VCaP (cell line): Measurements from ENCODE around the gene RELT.

ENCODE experiments used
- H3K27ac ChIP-seq: fragments of 450-650 bp; 2 replicates; pipeline ENCODE4 v1.5.1; 2017
- TF ChIP-seq, protein P1 (sequence below): fragments of 450-650 bp; conservative IDR thresholded peaks from 2 replicates; pipeline ENCODE4 v1.5.1; 2017; ENCODE audit warnings: mild to moderate bottlenecking, moderate library complexity

Gene RELT

DNA sequence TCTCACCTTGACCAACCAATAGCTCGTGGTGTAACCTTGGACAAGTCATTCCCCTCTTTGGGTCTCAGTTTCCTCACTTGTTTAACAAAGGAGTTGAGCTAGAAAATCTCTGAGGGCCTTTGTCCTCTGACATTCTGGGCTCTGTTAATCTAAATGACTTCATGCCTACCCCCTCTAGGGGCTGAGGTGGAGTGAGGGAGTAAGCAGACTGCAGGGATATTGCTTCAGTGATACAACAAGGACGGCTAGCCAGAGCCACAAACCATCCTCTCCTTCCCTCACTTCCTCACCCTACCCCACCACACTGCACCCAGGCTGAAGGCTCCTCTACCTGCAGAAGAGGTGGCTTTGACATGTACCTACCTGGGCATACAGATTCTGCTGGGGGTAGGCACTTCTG is 34.8 kb downstream of the RELT start:
- no peak overlapping the region for H3K27ac ChIP-seq
- TF ChIP-seq, protein P1, sequence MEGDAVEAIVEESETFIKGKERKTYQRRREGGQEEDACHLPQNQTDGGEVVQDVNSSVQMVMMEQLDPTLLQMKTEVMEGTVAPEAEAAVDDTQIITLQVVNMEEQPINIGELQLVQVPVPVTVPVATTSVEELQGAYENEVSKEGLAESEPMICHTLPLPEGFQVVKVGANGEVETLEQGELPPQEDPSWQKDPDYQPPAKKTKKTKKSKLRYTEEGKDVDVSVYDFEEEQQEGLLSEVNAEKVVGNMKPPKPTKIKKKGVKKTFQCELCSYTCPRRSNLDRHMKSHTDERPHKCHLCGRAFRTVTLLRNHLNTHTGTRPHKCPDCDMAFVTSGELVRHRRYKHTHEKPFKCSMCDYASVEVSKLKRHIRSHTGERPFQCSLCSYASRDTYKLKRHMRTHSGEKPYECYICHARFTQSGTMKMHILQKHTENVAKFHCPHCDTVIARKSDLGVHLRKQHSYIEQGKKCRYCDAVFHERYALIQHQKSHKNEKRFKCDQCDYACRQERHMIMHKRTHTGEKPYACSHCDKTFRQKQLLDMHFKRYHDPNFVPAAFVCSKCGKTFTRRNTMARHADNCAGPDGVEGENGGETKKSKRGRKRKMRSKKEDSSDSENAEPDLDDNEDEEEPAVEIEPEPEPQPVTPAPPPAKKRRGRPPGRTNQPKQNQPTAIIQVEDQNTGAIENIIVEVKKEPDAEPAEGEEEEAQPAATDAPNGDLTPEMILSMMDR = no peak

GRCh38 chr11:73412308-73412707 is 36.1 kb downstream of the RELT start:
- TF ChIP-seq, protein P1 = no peak
- no peak overlapping the region for H3K27ac ChIP-seq

GRCh38 chr11:73413256-73413655 is 37.1 kb downstream of the RELT start:
- no peak overlapping the region for H3K27ac ChIP-seq
- TF ChIP-seq, protein P1 = no peak

DNA sequence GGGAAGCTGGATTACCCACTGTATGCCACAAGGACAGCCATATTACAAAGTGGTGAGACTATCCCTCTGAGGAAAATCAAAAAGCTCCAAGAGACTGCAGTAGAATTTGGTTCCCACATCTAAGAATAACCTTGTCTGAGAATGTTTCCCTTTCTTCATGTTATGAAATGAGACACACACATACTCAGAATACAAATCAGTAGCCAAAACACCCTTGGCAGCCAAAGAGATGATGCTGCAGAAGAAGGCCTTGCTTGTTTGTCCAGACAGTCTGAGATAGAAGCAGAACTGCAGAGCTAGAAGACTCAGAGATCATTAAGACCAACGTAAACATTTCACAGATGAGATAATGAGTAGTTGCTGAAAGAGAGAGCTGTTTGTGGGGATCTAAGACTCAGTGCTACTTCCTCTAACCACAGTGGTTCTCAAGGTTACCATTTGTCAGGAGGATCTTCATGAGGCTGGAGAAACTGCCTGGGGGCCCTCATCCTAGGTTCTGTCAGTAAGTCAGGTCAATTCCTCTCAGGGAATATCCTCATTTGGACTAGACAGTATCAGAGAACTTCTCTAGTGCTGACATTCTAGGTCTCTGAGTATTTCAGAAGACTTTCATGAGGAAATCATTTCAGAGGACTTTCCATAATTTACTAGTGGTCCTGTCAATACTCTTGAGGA is 38.9 kb downstream of the RELT start:
- no peak overlapping the region for H3K27ac ChIP-seq
- TF ChIP-seq, protein P1 = no peak

DNA sequence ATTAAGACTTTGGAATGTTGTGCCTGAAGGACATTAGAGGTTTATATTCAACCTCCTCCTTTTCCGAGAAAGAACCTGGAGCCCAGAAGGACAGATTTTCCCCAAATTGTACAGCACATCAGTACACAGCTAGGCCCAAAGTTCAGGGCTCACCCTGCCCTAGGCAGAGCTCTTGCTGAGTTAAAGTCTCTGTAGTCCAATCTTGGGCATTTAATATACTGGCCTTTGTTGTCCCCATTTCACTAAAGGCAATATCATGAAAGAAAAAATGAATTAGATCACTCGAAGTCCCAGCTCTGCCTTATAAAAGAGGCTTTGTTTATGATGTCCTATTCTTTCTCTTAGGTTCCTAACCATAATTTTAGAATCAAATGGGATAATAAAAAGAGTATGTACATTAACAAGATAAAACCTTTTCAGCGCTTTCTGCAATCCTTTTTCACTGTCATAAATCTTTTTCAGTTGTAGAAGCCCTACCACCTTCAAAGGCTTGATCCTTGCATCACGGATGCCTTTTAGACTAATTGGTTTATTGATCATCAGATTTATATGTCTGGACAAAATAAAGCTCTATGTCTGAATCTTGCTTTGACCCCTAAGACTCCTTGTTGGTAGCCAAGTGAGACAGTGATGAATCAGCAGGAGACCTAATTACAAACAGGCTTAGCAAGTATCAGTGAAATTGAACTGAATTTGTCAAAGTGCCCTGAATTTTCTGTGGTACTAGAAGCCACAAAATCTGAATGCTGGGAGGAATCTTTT is 39.8 kb downstream of the RELT start:
- no peak overlapping the region for H3K27ac ChIP-seq
- TF ChIP-seq, protein P1 = no peak

- H3K27ac ChIP-seq = no peak overlapping the region
These were observed 40.6 kb downstream of the RELT start for GRCh38 chr11:73416786-73417185.

GRCh38 chr11:73420136-73420535 is 43.9 kb downstream of the RELT start:
- H3K27ac ChIP-seq = no peak overlapping the region
- TF ChIP-seq, protein P1 = no peak

More at GRCh38 chr11:73416786-73417185, 40.6 kb downstream of the RELT start:
- TF ChIP-seq, protein P1 = no peak
